ENCODE results near the gene C19orf25. TPM values are rescaled to one million over a fixed set of nuclear protein-coding genes. Genes with fewer than 3 reads are reported as not detected.
A peak's percentile ranks its signal among the peaks of the same experiment; 100 is the strongest.
"Not testable (repeated sequence)": the region's sequence is repeated elsewhere in the genome, so short reads cannot be mapped to it uniquely, and the experiment has no call there.

C19orf25 gene
- total RNA-seq, 1 experiment from 2014 or later, result 72.5 TPM

- DNase-seq (ENCODE audit: low read depth), result peak; percentile 56
Observed at GRCh38 chr19:1512671-1513498, 33.9 kb upstream of the C19orf25 start, which contains the start of gene ADAMTSL5. TSS of gene ADAMTSL5 (minus strand) at chr19:1513019. CDS start at chr19:1510943, 2,076 bp downstream.

DNA sequence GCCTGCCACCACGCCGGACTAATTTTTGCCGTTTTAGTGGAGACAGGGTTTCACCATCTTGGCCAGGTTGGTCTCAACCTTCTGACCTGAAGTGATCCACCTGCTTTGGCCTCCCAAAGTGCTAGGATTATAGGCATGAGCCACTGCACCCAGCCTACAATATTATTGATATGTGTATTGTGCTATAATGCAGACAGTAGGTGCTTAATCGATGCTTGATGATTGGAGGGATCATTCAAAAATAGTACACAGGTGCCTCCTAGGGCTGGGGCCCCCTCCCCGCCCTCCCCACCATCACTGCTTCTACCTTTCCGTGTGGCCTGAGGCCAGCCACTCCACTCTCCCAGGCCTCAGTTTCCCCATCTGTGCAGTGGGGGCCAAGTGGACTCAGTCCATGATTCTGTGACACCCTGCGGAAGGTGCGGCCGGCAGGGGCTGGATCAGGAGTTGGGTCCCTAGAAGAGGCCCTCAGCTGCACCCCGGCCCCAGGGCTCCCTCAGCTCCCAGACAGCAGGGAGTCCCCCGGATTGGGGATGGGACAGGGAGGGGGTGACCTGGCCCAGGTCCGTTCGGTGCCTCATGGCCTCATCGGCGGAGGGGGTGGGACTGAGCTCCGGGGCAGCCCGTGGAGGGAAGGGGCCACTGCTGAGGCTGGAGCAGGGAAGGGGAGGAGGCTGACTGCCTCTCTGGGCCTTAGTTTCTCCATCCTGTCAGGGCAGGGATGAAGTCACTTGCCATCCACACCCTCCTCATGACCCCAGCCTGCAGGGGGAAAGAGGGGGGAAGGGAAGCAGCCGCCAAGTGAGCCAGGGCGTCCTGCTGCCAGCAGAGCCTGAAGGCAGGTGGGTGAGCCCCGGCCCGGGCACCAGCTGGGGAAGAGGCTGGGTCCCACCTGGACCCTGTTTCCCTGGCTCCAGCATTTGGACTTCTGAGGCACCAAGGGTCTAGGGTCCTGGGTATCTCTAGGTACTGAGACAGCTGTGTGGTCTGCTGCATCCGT lies 32.6 kb upstream of the C19orf25 start:
- DNase-seq (ENCODE audit: low read depth), result no peak

GRCh38 chr19:1510807-1511206 lies 31.8 kb upstream of the C19orf25 start:
- no peak for DNase-seq (ENCODE audit: low read depth)

DNA sequence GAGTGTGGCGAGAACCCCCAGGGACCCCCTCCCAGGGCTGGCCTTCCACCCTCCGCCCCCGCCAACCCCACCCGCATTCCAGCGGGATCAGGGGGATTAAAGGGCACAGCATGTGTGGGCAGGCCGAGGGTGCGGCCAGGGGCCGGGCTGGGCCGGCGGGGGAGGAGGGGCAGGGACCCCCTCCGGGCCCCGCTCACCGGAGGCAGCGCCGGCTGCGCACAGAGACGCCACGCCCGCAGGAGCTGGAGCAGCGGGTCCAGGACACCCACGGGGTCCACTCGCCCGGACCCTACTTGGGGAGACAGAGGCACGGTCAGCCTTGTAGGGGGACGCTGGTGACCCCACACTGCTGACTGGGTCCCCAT lies 31.4 kb upstream of the C19orf25 start:
- no peak for DNase-seq (ENCODE audit: low read depth)

- DNase-seq (ENCODE audit: low read depth), result no peak
Observed at GRCh38 chr19:1509602-1510441, 30.8 kb upstream of the C19orf25 start.

DNA sequence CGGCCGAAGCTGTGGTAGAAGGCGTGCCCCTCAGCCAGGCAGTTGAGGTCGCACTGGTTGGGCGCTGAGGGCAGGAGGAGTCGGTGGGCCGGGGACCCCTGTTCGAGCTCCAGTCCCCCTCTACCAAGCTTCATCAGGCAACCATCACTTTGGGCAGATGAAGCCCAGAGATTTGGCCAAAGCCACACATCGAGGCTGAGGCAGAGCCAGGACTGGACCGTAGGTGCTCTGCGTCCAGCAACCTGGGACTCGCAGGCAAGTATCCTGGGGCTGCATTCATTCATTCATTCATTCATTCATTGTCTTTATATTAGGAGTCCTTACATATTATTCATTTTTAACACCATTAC lies 29.5 kb upstream of the C19orf25 start:
- no peak for DNase-seq (ENCODE audit: low read depth)

DNA sequence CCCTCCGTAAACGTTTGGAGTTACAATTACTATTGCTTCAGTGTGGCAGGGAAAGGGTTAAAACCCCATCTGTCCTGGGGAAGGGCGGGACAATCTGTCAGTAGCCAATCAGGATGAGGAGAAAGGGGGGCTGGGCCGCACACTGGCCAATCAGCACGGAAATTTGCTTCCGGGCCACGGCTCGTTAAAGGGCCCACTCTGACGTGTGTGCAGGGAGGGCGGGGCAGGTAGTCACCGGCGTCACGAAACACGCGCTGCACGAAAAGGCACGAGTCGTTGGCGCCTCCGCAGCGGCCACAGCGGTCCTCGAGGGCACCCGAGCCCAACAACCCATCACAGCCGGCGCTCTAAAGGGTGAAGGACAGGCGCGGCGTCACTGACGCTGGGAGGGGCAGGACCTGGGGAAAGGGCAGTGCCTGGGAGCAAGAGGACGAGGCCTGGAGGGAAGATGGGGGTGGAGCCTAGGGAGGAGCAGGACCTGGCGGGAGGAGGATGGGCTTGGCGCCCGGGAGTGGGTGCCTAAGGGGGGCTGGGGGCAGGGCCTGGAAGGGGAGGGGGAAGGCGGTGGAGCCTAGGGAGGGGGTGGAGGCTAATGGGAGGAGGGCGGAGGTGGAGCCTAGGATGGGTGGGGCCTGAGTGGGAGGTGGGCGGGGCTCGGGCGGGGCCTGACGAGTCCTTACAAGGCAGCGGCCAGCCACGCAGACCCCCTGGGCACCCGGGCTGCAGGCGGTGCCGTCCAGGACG lies 28.9 kb upstream of the C19orf25 start:
- DNase-seq (ENCODE audit: low read depth), result peak; percentile 88

GRCh38 chr19:1507192-1507660 lies 28.2 kb upstream of the C19orf25 start:
- DNase-seq (ENCODE audit: low read depth), result no peak

DNA sequence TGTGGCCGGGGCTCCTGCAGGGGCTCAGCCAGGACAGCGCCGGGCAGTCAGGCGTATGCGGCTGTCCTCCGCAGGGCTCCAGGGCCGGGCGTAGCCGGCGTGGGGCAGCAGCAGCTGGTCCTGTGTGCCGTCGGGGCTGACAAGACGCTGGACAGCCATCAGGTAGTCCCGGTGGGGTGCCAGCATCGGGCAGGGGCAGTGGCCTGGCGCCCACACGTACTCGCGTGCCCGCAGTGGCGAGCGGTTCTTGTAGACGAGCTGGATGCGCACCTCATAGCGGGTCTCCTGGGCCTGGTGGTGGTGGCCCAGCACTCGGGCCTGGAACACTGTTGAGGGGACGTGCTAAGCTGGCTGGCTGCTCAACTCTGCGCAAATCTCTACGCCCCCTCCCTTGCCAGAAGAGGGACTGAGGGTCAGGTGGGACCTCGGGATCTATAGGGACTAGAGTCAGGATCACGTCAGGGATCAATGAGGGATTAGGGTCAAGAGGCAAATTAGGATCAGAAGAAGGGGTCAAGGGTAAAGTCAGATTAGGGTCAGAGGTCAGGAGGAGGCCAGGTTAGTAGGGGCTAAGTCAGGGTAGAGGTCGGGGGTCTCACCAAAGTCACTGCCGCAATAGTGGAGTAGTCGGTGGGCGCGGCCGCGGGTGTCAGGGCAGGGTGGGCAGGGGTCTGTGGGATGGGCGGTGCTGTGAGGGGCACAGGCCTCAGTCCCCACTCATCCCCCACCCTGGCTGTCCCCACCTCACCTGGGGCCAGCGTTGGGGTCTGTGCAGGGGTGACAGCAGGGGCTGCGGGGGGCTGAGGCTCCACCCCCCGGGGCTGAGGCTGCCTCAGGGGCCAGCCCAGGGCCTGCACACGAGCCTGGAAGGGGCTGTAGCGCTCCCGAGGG lies 27.2 kb upstream of the C19orf25 start:
- DNase-seq (ENCODE audit: low read depth), result no peak

- DNase-seq (ENCODE audit: low read depth), result no peak
Observed at GRCh38 chr19:1505012-1505411, 26.0 kb upstream of the C19orf25 start.

GRCh38 chr19:1503925-1504773 lies 25.1 kb upstream of the C19orf25 start:
- DNase-seq (ENCODE audit: low read depth), result no peak

- DNase-seq (ENCODE audit: low read depth), result no peak
Observed at GRCh38 chr19:1503089-1503924, 24.3 kb upstream of the C19orf25 start.

DNA sequence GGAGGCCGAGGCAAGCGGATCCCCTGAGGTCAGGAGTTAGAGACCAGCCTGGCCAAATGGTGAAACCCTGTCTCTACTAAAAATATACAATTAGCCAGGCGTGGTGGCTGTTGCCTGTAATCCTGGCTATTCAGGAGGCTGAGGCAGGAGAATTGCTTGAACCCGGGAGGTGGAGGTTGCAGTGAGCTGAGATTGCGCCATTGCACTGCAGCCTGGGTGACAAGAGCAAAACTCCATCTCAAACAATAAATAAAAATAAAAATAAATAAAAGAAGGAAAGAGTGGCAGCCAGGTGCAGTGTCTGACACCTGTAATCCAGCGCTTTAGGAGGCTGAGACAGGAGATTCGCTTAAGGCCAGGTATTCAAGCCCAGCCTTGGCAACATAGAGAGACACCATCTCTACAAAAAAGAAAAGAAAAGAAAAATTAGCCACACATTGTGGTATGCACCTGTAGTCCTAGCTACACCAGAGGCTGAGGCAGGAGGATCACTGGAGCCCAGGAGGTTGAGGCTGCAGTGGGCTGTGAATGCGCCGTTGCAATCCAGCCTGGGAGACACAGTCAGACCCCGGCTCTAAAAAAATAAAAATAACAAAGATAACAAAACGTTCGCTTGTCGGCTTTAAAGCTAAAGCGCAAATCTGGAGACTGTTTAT lies 23.5 kb upstream of the C19orf25 start:
- no peak for DNase-seq (ENCODE audit: low read depth)

GRCh38 chr19:1501200-1501595 lies 22.2 kb upstream of the C19orf25 start:
- no peak for DNase-seq (ENCODE audit: low read depth)

- DNase-seq (ENCODE audit: low read depth), result not testable (repeated sequence)
Observed at GRCh38 chr19:1499231-1499630, 20.2 kb upstream of the C19orf25 start.

GRCh38 chr19:1497578-1498235 lies 18.7 kb upstream of the C19orf25 start:
- no peak for DNase-seq (ENCODE audit: low read depth)
